ENCODE results near the gene CYBC1. TPM values are rescaled to one million over a fixed set of nuclear protein-coding genes. Genes with fewer than 3 reads are reported as not detected.
"Not testable (repeated sequence)": the region's sequence is repeated elsewhere in the genome, so short reads cannot be mapped to it uniquely, and the experiment has no call there.

Gene CYBC1
- total RNA-seq, 1 experiment from 2014 or later: 99.9 TPM

- Histone ChIP-seq H3K4me1 (0 out of 2 replicates have a peak, but pooled peaks cover 3% of the 10 kb centered on the region), H3K36me3 (ENCODE audit: control insufficient read depth, insufficient read depth, low read length) (peaks cover 2% of the 10 kb centered on the region; the same call in 1 of the 2 replicates), H3K27me3 (replicated peaks; ENCODE audit: control insufficient read depth, insufficient read depth, low read length) (no peaks in the 10 kb centered on the region), H3K9me3 (no peaks in the 10 kb centered on the region), H3K4me3 (ENCODE audit: low read depth, low read length) (no peak overlapping the region)
- no peaks in the 10 kb centered on the region for H3K27me3 Mint-ChIP-seq (ENCODE audit: insufficient read depth, unreplicated experiment)
- H3K4me1 Mint-ChIP-seq (ENCODE audit: low read depth, unreplicated experiment): no peaks in the 10 kb centered on the region
- DNase-seq: peak; percentile 63 to 85
- TF ChIP-seq CTCF (IDR thresholded peaks at IDR 0.05; ENCODE audit: insufficient read depth in 1 of 2, low read depth in 1 of 2, low read length in 1 of 2, severe bottlenecking in 1 of 2, unreplicated experiment in 1 of 2): peak; percentile 36 to 67
- H3K36me3 Mint-ChIP-seq (ENCODE audit: insufficient read depth, unreplicated experiment): no peaks in the 10 kb centered on the region
- H3K27ac Mint-ChIP-seq (ENCODE audit: unreplicated experiment): no peak overlapping the region
- H3K9me3 Mint-ChIP-seq (ENCODE audit: unreplicated experiment): no peaks in the 10 kb centered on the region
- H3K4me3 Mint-ChIP-seq (ENCODE audit: unreplicated experiment): no peak overlapping the region
- ChIA-PET CTCF (no interaction called here), POLR2A (no interaction called here)
- intact Hi-C loops (cut with micrococcal nuclease; ENCODE audit: unreplicated experiment): loop anchor here (5.0 kb wide), 1 partner anchor 62 kb away; no protein-coding TSS in a partner anchor
- BruUV-seq (replicated peaks): no TSS peak
Measured at GRCh38 chr17:82414548-82415281, 35.8 kb downstream of the CYBC1 start.

- Mint-ChIP-seq H3K27me3 (ENCODE audit: insufficient read depth, unreplicated experiment) (no peaks in the 10 kb centered on the region), H3K36me3 (ENCODE audit: insufficient read depth, unreplicated experiment) (no peaks in the 10 kb centered on the region), H3K4me1 (ENCODE audit: low read depth, unreplicated experiment) (no peaks in the 10 kb centered on the region), H3K27ac (ENCODE audit: unreplicated experiment) (no peak overlapping the region), H3K4me3 (ENCODE audit: unreplicated experiment) (no peak overlapping the region), H3K9me3 (ENCODE audit: unreplicated experiment) (no peaks in the 10 kb centered on the region)
- Histone ChIP-seq H3K9me3 (no peaks in the 10 kb centered on the region), H3K4me1 (no peaks in the 10 kb centered on the region), H3K27me3 (replicated peaks; ENCODE audit: control insufficient read depth, insufficient read depth, low read length) (no peaks in the 10 kb centered on the region), H3K4me3 (ENCODE audit: low read depth, low read length) (no peak overlapping the region), H3K36me3 (ENCODE audit: control insufficient read depth, insufficient read depth, low read length) (peaks cover 2% of the 10 kb centered on the region; the same call in 1 of the 2 replicates)
- TF ChIP-seq CTCF (IDR thresholded peaks at IDR 0.05; ENCODE audit: insufficient read depth in 1 of 2, low read depth in 1 of 2, low read length in 1 of 2, severe bottlenecking in 1 of 2, unreplicated experiment in 1 of 2): no peak
- BruUV-seq (replicated peaks): no TSS peak
- DNase-seq: no peak
- ChIA-PET POLR2A (no interaction called here), CTCF (no interaction called here)
- intact Hi-C loops (cut with micrococcal nuclease; ENCODE audit: unreplicated experiment): loop anchor here (5.0 kb wide), 1 partner anchor 61 kb away; no protein-coding TSS in a partner anchor
Measured at GRCh38 chr17:82412535-82413520, 37.7 kb downstream of the CYBC1 start.

- H3K36me3 Mint-ChIP-seq (ENCODE audit: insufficient read depth, unreplicated experiment); POLR2A ChIA-PET: not testable (repeated sequence)
Measured at GRCh38 chr17:82412081-82412480, 38.5 kb downstream of the CYBC1 start.

More at GRCh38 chr17:82412081-82412480, 38.5 kb downstream of the CYBC1 start:
- H3K9me3 Mint-ChIP-seq (ENCODE audit: unreplicated experiment); H3K9me3 ChIP-seq; H3K4me3 ChIP-seq (ENCODE audit: low read depth, low read length); H3K4me3 Mint-ChIP-seq (ENCODE audit: unreplicated experiment); H3K27me3 ChIP-seq (replicated peaks; ENCODE audit: control insufficient read depth, insufficient read depth, low read length); H3K4me1 ChIP-seq; H3K27ac Mint-ChIP-seq (ENCODE audit: unreplicated experiment); H3K27me3 Mint-ChIP-seq (ENCODE audit: insufficient read depth, unreplicated experiment); CTCF ChIA-PET; H3K36me3 ChIP-seq (ENCODE audit: control insufficient read depth, insufficient read depth, low read length); DNase-seq; H3K4me1 Mint-ChIP-seq (ENCODE audit: low read depth, unreplicated experiment); BruUV-seq (replicated peaks): not testable (repeated sequence)
- intact Hi-C loops (cut with micrococcal nuclease; ENCODE audit: unreplicated experiment): loop anchor here (5.0 kb wide), 1 partner anchor 60 kb away; no protein-coding TSS in a partner anchor

All from Caco-2 (cell line).